Osteoblast (primary cell): ENCODE results near the gene PDPR. TPM values are rescaled to one million over a fixed set of nuclear protein-coding genes. Genes with fewer than 3 reads are reported as not detected.
A peak's percentile ranks its signal among the peaks of the same experiment; 100 is the strongest.
"Not testable (repeated sequence)": the region's sequence is repeated elsewhere in the genome, so short reads cannot be mapped to it uniquely, and the experiment has no call there.

ENCODE experiments used
- DNase-seq: peaks from one replicate; pipeline ENCODE4 v3.0.0; 2011; ENCODE audit warnings: low spot score, mixed read lengths; ENCODE audit not compliant: insufficient read length; ENCODE audit errors: missing footprints
- H2AFZ ChIP-seq: 2 replicates; pipeline ENCODE4 v1.6.0; 2011; ENCODE audit warnings: mild to moderate bottlenecking, low read length
- H3K27ac ChIP-seq: 2 replicates; pipeline ENCODE4 v1.5.1; 2011; ENCODE audit warnings: mild to moderate bottlenecking, low read depth, low read length, moderate library complexity
- H3K27me3 ChIP-seq: 2 replicates; pipeline ENCODE4 v1.6.0; 2012; ENCODE audit warnings: mild to moderate bottlenecking, control low read depth, inconsistent platforms, low read length, moderate library complexity; ENCODE audit not compliant: insufficient read depth
- H3K36me3 ChIP-seq: 2 replicates; pipeline ENCODE4 v1.5.1; 2011; ENCODE audit warnings: mild to moderate bottlenecking, low read length, control low read depth, moderate library complexity; ENCODE audit not compliant: insufficient read depth
- H3K4me1 ChIP-seq: 2 replicates; pipeline ENCODE4 v1.5.1; 2011; ENCODE audit warnings: mild to moderate bottlenecking, low read length, control low read depth, moderate library complexity; ENCODE audit not compliant: insufficient read depth
- H3K4me2 ChIP-seq: 2 replicates; pipeline ENCODE4 v1.6.0; 2011; ENCODE audit warnings: mild to moderate bottlenecking, low read length; ENCODE audit not compliant: insufficient read depth
- H3K4me3 ChIP-seq: fragments of 200-600 bp; sonication (generic); 3 replicates; pipeline ENCODE4 v1.5.1; 2012; ENCODE audit warnings: mild to moderate bottlenecking, low read length, inconsistent platforms; ENCODE audit not compliant: insufficient read depth
- H3K79me2 ChIP-seq: 2 replicates; pipeline ENCODE4 v1.6.0; 2012; ENCODE audit warnings: mild to moderate bottlenecking, low read length, control low read depth, inconsistent platforms; ENCODE audit not compliant: insufficient read depth
- H3K9me3 ChIP-seq: 2 replicates; pipeline ENCODE4 v1.5.1; 2011; ENCODE audit warnings: low read depth, low read length, control low read depth
- H4K20me1 ChIP-seq: 2 replicates; pipeline ENCODE4 v1.6.0; 2012; ENCODE audit warnings: mild to moderate bottlenecking, low read length, control low read depth; ENCODE audit not compliant: insufficient read depth
- total RNA-seq: library from RNA; depleted of rRNA; stranded (reverse); fragments of >200 nt; gene quantifications from 2 replicates; pipeline ENCODE4 v1.2.3, GENCODE V29; 2012

PDPR gene
- total RNA-seq, 1 donor = 23.2 TPM

- H3K9me3 ChIP-seq, DNase-seq, H2AFZ ChIP-seq, H3K4me2 ChIP-seq, H3K4me3 ChIP-seq, H3K27me3 ChIP-seq, H3K27ac ChIP-seq, H4K20me1 ChIP-seq, H3K36me3 ChIP-seq, H3K4me1 ChIP-seq, H3K79me2 ChIP-seq: not testable (repeated sequence)
Measured at GRCh38 chr16:70196683-70197300, 82.7 kb downstream of the PDPR start.

GRCh38 chr16:70197611-70198010 is 83.5 kb downstream of the PDPR start:
- H3K79me2 ChIP-seq, H3K9me3 ChIP-seq, H3K36me3 ChIP-seq, H3K4me1 ChIP-seq, H2AFZ ChIP-seq, H3K4me2 ChIP-seq, H3K4me3 ChIP-seq, DNase-seq, H3K27ac ChIP-seq, H4K20me1 ChIP-seq, H3K27me3 ChIP-seq: not testable (repeated sequence)

- not testable (repeated sequence) for H2AFZ ChIP-seq, H3K36me3 ChIP-seq, H3K79me2 ChIP-seq, H3K4me2 ChIP-seq, H3K27ac ChIP-seq, H4K20me1 ChIP-seq, H3K27me3 ChIP-seq, H3K4me3 ChIP-seq, DNase-seq, H3K9me3 ChIP-seq, H3K4me1 ChIP-seq
Measured at GRCh38 chr16:70198230-70198629, 84.1 kb downstream of the PDPR start.

- H3K4me1 ChIP-seq, H3K79me2 ChIP-seq, H3K4me2 ChIP-seq, H3K4me3 ChIP-seq, H2AFZ ChIP-seq, H3K9me3 ChIP-seq, H3K27ac ChIP-seq, H3K36me3 ChIP-seq, H3K27me3 ChIP-seq, H4K20me1 ChIP-seq: not testable (repeated sequence)
- peak; percentile 32 for DNase-seq
Measured at GRCh38 chr16:70198666-70199065, 84.5 kb downstream of the PDPR start.

GRCh38 chr16:70199170-70199569 is 85.0 kb downstream of the PDPR start:
- not testable (repeated sequence) for H4K20me1 ChIP-seq, H3K9me3 ChIP-seq, H3K79me2 ChIP-seq, H3K4me3 ChIP-seq, H3K27ac ChIP-seq, H3K4me2 ChIP-seq, H3K4me1 ChIP-seq, H3K27me3 ChIP-seq, H2AFZ ChIP-seq, DNase-seq, H3K36me3 ChIP-seq

GRCh38 chr16:70200063-70200462 is 85.9 kb downstream of the PDPR start:
- not testable (repeated sequence) for H3K4me3 ChIP-seq

GRCh38 chr16:70203508-70203907 is 89.4 kb downstream of the PDPR start:
- H3K79me2 ChIP-seq, H2AFZ ChIP-seq, H3K4me2 ChIP-seq, H3K27ac ChIP-seq, H3K4me1 ChIP-seq, H3K27me3 ChIP-seq, H3K36me3 ChIP-seq, DNase-seq, H3K9me3 ChIP-seq, H4K20me1 ChIP-seq, H3K4me3 ChIP-seq: not testable (repeated sequence)

More at GRCh38 chr16:70200063-70200462, 85.9 kb downstream of the PDPR start:
- DNase-seq, H3K4me2 ChIP-seq, H3K79me2 ChIP-seq, H3K27ac ChIP-seq, H3K4me1 ChIP-seq, H3K27me3 ChIP-seq, H3K9me3 ChIP-seq, H4K20me1 ChIP-seq, H2AFZ ChIP-seq, H3K36me3 ChIP-seq: not testable (repeated sequence)

- H3K4me3 ChIP-seq, H4K20me1 ChIP-seq, H3K36me3 ChIP-seq, H3K4me2 ChIP-seq, H3K9me3 ChIP-seq, H3K27me3 ChIP-seq, H3K4me1 ChIP-seq, H2AFZ ChIP-seq, H3K79me2 ChIP-seq, H3K27ac ChIP-seq, DNase-seq: not testable (repeated sequence)
Measured at GRCh38 chr16:70204010-70204409, 89.9 kb downstream of the PDPR start.

GRCh38 chr16:70204668-70205405 is 90.7 kb downstream of the PDPR start:
- DNase-seq, H3K27me3 ChIP-seq: not testable (repeated sequence)

More at GRCh38 chr16:70204668-70205405, 90.7 kb downstream of the PDPR start:
- H2AFZ ChIP-seq, H3K4me2 ChIP-seq, H3K4me3 ChIP-seq, H3K9me3 ChIP-seq, H3K4me1 ChIP-seq, H3K79me2 ChIP-seq, H3K27ac ChIP-seq, H3K36me3 ChIP-seq, H4K20me1 ChIP-seq: not testable (repeated sequence)
